ENCODE measurements around the gene PKD1. TPM values are rescaled to one million over a fixed set of nuclear protein-coding genes. Genes with fewer than 3 reads are reported as not detected.

Gene PKD1
- total RNA-seq, 2 donors from 2014 or later = 205 to 349 TPM

DNA sequence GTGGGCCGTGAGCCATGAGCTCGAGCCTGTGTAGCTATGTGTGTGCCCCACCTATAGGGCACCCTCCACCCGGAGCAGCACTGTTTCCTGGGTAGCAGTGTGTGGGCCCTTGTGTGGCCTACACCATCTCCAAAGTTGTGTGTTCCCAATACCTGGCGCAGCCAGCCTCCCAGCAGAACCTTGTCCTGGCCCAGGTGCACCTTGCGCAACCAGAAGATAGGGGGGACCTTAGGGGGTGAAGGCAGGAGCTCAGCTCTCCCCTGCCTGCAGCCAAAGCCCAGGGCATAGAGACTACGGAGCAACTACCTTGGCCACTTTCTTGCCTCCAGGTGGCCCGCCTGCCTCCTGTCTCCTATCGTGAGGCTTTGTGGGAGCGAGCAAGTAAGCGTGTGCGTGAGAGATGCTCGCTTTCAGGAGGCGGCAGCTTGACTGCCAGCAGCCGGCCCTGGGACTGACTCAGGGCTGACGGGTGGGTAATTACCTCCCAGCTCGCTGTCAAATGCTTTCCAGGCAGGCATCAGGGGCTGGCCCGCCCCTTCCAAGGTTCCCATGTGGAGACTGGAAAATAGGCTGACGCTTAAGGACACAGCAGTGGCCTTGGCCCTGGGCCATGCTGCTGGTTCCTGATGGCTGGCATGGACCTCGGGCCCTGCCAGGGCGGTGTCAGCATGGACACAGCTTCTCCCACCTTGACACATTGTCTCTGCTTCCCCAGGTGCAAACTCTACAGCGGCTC, 38.9 kb upstream of the PKD1 start:
- intact Hi-C loops (cut with DNase I) = no loop called here
- no peak for DNase-seq (ENCODE audit: low spot score)

DNA sequence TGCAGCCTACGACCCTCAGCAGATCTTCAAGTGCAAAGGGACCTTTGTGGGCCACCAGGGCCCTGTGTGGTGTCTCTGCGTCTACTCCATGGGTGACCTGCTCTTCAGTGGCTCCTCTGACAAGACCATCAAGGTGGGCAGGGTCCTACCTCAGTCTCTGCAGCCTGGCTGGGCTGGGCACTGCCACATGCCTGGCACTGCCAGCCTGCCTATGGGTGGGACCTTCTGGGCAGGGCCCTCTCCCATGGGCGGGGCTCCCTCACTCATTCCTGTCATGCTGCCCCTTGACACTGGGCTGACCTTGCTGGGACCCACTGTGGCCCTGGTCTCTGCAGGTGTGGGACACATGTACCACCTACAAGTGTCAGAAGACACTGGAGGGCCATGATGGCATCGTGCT, 38.2 kb upstream of the PKD1 start:
- peaks cover 7 to 14% of the 10 kb centered on the region in 2 donors for H3K36me3 ChIP-seq

More for the DNA sequence above, 38.9 kb upstream of the PKD1 start:
- Histone ChIP-seq H3K27me3 (replicated peaks; ENCODE audit: insufficient read depth) (no peaks in the 10 kb centered on the region), H3K4me3 (no peak overlapping the region), H3K36me3 (peaks cover 7 to 14% of the 10 kb centered on the region in 2 donors), H3K27ac (no peak overlapping the region), H3K9me3 (no peaks in the 10 kb centered on the region), H3K4me1 (replicated peaks) (no peaks in the 10 kb centered on the region)
- TF ChIP-seq, protein P1, sequence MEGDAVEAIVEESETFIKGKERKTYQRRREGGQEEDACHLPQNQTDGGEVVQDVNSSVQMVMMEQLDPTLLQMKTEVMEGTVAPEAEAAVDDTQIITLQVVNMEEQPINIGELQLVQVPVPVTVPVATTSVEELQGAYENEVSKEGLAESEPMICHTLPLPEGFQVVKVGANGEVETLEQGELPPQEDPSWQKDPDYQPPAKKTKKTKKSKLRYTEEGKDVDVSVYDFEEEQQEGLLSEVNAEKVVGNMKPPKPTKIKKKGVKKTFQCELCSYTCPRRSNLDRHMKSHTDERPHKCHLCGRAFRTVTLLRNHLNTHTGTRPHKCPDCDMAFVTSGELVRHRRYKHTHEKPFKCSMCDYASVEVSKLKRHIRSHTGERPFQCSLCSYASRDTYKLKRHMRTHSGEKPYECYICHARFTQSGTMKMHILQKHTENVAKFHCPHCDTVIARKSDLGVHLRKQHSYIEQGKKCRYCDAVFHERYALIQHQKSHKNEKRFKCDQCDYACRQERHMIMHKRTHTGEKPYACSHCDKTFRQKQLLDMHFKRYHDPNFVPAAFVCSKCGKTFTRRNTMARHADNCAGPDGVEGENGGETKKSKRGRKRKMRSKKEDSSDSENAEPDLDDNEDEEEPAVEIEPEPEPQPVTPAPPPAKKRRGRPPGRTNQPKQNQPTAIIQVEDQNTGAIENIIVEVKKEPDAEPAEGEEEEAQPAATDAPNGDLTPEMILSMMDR (IDR thresholded peaks at IDR 0.05) = no peak
- no peak for TF ChIP-seq POLR2A (IDR thresholded peaks at IDR 0.05)
- TF ChIP-seq POLR2AphosphoS5 (IDR thresholded peaks at IDR 0.05) = no peak
- 92% methylated on average over 19 of the region's 21 CpGs for WGBS

DNA sequence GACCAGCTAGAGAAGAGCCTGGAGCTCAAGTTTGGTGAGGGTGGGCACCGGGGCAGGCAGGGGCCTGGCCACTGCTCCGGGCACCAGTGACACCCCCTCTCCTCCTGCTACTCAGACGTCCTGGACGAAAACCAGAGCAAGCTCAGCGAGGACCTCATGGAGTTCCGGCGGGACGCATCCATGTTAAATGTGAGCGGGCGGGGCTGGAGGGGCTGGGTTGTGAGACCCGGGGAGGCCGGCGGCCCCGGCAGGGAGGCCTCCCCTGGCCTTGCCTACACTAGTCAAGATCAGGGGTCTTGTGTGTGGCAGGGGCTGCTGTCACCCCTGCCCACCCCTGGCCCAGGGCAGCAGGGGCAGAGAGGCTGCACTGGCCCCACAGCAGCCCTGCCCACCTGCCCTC, 37.7 kb upstream of the PKD1 start:
- intact Hi-C loops (cut with DNase I) = no loop called here
- Histone ChIP-seq H3K27me3 (replicated peaks; ENCODE audit: insufficient read depth) (no peaks in the 10 kb centered on the region), H3K9me3 (no peaks in the 10 kb centered on the region), H3K4me3 (no peak overlapping the region), H3K36me3 (peaks cover 7 to 14% of the 10 kb centered on the region in 2 donors), H3K4me1 (replicated peaks) (no peaks in the 10 kb centered on the region), H3K27ac (no peak overlapping the region)
- TF ChIP-seq, protein P1 (IDR thresholded peaks at IDR 0.05) = no peak
- TF ChIP-seq POLR2A (IDR thresholded peaks at IDR 0.05) = no peak
- no peak for TF ChIP-seq POLR2AphosphoS5 (IDR thresholded peaks at IDR 0.05)
- 94% methylated on average over 14 of the region's 14 CpGs for WGBS
- DNase-seq (ENCODE audit: low spot score) = no peak

More for the DNA sequence above, 38.2 kb upstream of the PKD1 start:
- Histone ChIP-seq H3K27me3 (replicated peaks; ENCODE audit: insufficient read depth) (no peaks in the 10 kb centered on the region), H3K9me3 (no peaks in the 10 kb centered on the region), H3K4me1 (replicated peaks) (no peaks in the 10 kb centered on the region), H3K27ac (no peak overlapping the region), H3K4me3 (no peak overlapping the region)
- intact Hi-C loops (cut with DNase I) = no loop called here
- DNase-seq (ENCODE audit: low spot score) = no peak
- WGBS = 84% methylated on average over 4 of the region's 4 CpGs
- TF ChIP-seq POLR2A (IDR thresholded peaks at IDR 0.05) = no peak
- no peak for TF ChIP-seq POLR2AphosphoS5 (IDR thresholded peaks at IDR 0.05)
- TF ChIP-seq, protein P1 (IDR thresholded peaks at IDR 0.05) = no peak

DNA sequence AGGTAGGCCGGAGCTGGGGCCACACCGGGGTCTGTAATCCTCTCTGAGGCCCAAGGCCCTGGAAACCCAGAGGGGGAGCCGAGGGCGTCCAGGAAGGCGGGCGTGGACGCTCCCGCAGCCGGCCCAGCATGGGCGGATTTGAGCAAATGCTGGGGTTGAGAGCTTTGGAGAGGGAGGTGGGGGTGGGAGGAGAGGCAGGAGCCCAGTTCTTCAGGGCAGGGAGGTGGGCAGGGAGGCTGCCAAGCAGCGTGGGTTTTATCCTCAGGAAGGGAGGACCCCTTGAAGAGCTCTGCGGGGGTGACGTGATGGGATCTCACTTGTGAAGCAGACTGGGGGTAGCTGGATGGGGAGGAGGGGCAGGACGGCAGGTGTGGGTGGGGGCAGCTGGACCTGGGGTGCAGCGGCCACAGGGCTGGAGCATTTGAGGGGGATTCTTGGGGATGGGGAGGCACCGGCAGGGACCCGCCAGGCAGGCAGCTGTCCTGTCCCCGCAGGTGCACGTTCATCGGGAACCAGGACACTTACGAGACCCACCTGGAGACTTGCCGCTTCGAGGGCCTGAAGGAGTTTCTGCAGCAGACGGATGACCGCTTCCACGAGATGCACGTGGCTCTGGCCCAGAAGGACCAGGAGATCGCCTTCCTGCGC, 37.1 kb upstream of the PKD1 start:
- Histone ChIP-seq H3K27me3 (replicated peaks; ENCODE audit: insufficient read depth) (no peaks in the 10 kb centered on the region), H3K36me3 (peaks cover 7 to 18% of the 10 kb centered on the region in 2 donors), H3K4me3 (no peak overlapping the region), H3K27ac (no peak overlapping the region), H3K9me3 (no peaks in the 10 kb centered on the region), H3K4me1 (replicated peaks) (no peaks in the 10 kb centered on the region)
- intact Hi-C loops (cut with DNase I) = no loop called here
- DNase-seq (ENCODE audit: low spot score) = no peak
- TF ChIP-seq POLR2AphosphoS5 (IDR thresholded peaks at IDR 0.05) = no peak
- TF ChIP-seq, protein P1 (IDR thresholded peaks at IDR 0.05) = no peak
- TF ChIP-seq POLR2A (IDR thresholded peaks at IDR 0.05) = no peak
- 90% methylated on average over 29 of the region's 29 CpGs for WGBS
